GDM1 (cell line): ENCODE results near the gene CDKL1.
A peak's percentile ranks its signal among the peaks of the same experiment; 100 is the strongest.
"Not testable (repeated sequence)": the region's sequence is repeated elsewhere in the genome, so short reads cannot be mapped to it uniquely, and the experiment has no call there.

ENCODE experiments used
- DNase-seq: peaks from one replicate; lab custom pipeline; 2025; lab: John Stamatoyannopoulos, UW

CDKL1 gene

GRCh38 chr14:50333014-50333509 is 63.6 kb downstream of the CDKL1 start:
- DNase-seq, result no peak

GRCh38 chr14:50331596-50331995 is 65.1 kb downstream of the CDKL1 start:
- no peak for DNase-seq

- peak; percentile 76 for DNase-seq
Measured at GRCh38 chr14:50321009-50321660, 75.5 kb downstream of the CDKL1 start.

GRCh38 chr14:50320283-50320682 is 76.4 kb downstream of the CDKL1 start:
- DNase-seq, result no peak

- DNase-seq, result no peak
Measured at GRCh38 chr14:50319721-50320120, 77.0 kb downstream of the CDKL1 start.

GRCh38 chr14:50319293-50319692 is 77.4 kb downstream of the CDKL1 start:
- DNase-seq, result no peak

GRCh38 chr14:50318031-50318626 is 78.6 kb downstream of the CDKL1 start:
- DNase-seq, result no peak

GRCh38 chr14:50314098-50314497 is 82.6 kb downstream of the CDKL1 start:
- DNase-seq, result not testable (repeated sequence)

GRCh38 chr14:50312734-50313054 is 84.0 kb downstream of the CDKL1 start:
- no peak for DNase-seq

- DNase-seq, result peak; percentile 94
Measured at GRCh38 chr14:50311972-50312733, 84.5 kb downstream of the CDKL1 start, which contains the start of the genes DMAC2L and L2HGDH. Gene DMAC2L, plus strand, starts transcription at chr14:50312324. Its CDS starts 9,164 bp downstream, at chr14:50321488. Gene L2HGDH, minus strand, starts transcription at chr14:50312229. Its CDS starts 79 bp downstream, at chr14:50312150.

- no peak for DNase-seq
Measured at GRCh38 chr14:50311337-50311971, 85.2 kb downstream of the CDKL1 start.

- no peak for DNase-seq
Measured at GRCh38 chr14:50310445-50310844, 86.2 kb downstream of the CDKL1 start.

GRCh38 chr14:50308363-50308915 is 88.2 kb downstream of the CDKL1 start:
- DNase-seq, result no peak

GRCh38 chr14:50303744-50304471 is 92.8 kb downstream of the CDKL1 start:
- DNase-seq, result no peak

GRCh38 chr14:50301914-50302313 is 94.8 kb downstream of the CDKL1 start:
- DNase-seq, result no peak

- no peak for DNase-seq
Measured at GRCh38 chr14:50299585-50299984, 97.1 kb downstream of the CDKL1 start.

- no peak for DNase-seq
Measured at GRCh38 chr14:50290306-50290705, 106.4 kb downstream of the CDKL1 start.

GRCh38 chr14:50288146-50288545 is 108.5 kb downstream of the CDKL1 start:
- no peak for DNase-seq

GRCh38 chr14:50285861-50286260 is 110.8 kb downstream of the CDKL1 start:
- no peak for DNase-seq
